Measurements from ENCODE around the gene SMG1. TPM values are rescaled to one million over a fixed set of nuclear protein-coding genes. Genes with fewer than 3 reads are reported as not detected.
A peak's percentile ranks its signal among the peaks of the same experiment; 100 is the strongest.
"Not testable (repeated sequence)": the region's sequence is repeated elsewhere in the genome, so short reads cannot be mapped to it uniquely, and the experiment has no call there.

Gene SMG1
- total RNA-seq, 2 donors from 2014 or later: 165 to 171 TPM

- no peak for DNase-seq
- Mint-ChIP-seq H3K36me3 (ENCODE audit: insufficient read depth in 2 of 2) (no peaks in the 10 kb centered on the region), H3K9me3 (peaks cover 0 to under 1% of the 10 kb centered on the region in 2 donors), H3K27me3 (ENCODE audit: low read depth) (peaks cover 6% of the 10 kb centered on the region), H3K27ac (no peak overlapping the region), H3K4me1 (ENCODE audit: low read depth) (peaks cover 21% of the 10 kb centered on the region), H3K4me3 (no peak overlapping the region)
- ATAC-seq (replicated peaks in 1 of 2): no peak
Observed at GRCh38 chr16:18948372-18949020, 22.3 kb upstream of the SMG1 start.

GRCh38 chr16:18945233-18945632 is 19.0 kb upstream of the SMG1 start:
- Mint-ChIP-seq H3K36me3 (ENCODE audit: insufficient read depth in 2 of 2) (no peaks in the 10 kb centered on the region), H3K9me3 (peaks cover 0 to 3% of the 10 kb centered on the region in 2 donors), H3K27ac (no peak overlapping the region), H3K27me3 (ENCODE audit: low read depth) (peaks cover 6% of the 10 kb centered on the region), H3K4me3 (peak overlapping the region in 1 of 2 donors; percentile 55), H3K4me1 (ENCODE audit: low read depth) (peaks cover 21% of the 10 kb centered on the region)
- ATAC-seq (replicated peaks in 1 of 2): no peak
- DNase-seq: no peak

- Mint-ChIP-seq H3K36me3 (ENCODE audit: insufficient read depth in 2 of 2) (no peaks in the 10 kb centered on the region), H3K4me3 (no peak overlapping the region), H3K27me3 (ENCODE audit: low read depth) (peaks cover 6% of the 10 kb centered on the region), H3K9me3 (peaks cover 0 to 3% of the 10 kb centered on the region in 2 donors), H3K27ac (no peak overlapping the region), H3K4me1 (ENCODE audit: low read depth) (peaks cover 21% of the 10 kb centered on the region)
- DNase-seq (no peak), ATAC-seq (replicated peaks in 1 of 2) (no peak)
Observed at GRCh38 chr16:18943414-18943813, 17.2 kb upstream of the SMG1 start.

- no peak for ATAC-seq (replicated peaks in 1 of 2)
- peaks cover 0 to 3% of the 10 kb centered on the region in 2 donors for H3K9me3 Mint-ChIP-seq
- H3K27ac Mint-ChIP-seq: no peak overlapping the region
- peaks cover 21% of the 10 kb centered on the region for H3K4me1 Mint-ChIP-seq (ENCODE audit: low read depth)
- no peak overlapping the region for H3K4me3 Mint-ChIP-seq
- H3K36me3 Mint-ChIP-seq (ENCODE audit: insufficient read depth in 2 of 2): no peaks in the 10 kb centered on the region
- no peak for DNase-seq
- H3K27me3 Mint-ChIP-seq (ENCODE audit: low read depth): peaks cover 6% of the 10 kb centered on the region
Observed at GRCh38 chr16:18942061-18942460, 15.9 kb upstream of the SMG1 start.

GRCh38 chr16:18941471-18941870 is 15.3 kb upstream of the SMG1 start:
- ATAC-seq (replicated peaks in 1 of 2): no peak
- no peak for DNase-seq
- Mint-ChIP-seq H3K36me3 (ENCODE audit: insufficient read depth in 2 of 2) (no peaks in the 10 kb centered on the region), H3K4me3 (no peak overlapping the region), H3K27ac (no peak overlapping the region), H3K4me1 (ENCODE audit: low read depth) (peaks cover 17% of the 10 kb centered on the region), H3K9me3 (peaks cover 0 to 3% of the 10 kb centered on the region in 2 donors), H3K27me3 (ENCODE audit: low read depth) (peaks cover 6% of the 10 kb centered on the region)

GRCh38 chr16:18938986-18939385 is 12.8 kb upstream of the SMG1 start:
- Mint-ChIP-seq H3K27me3 (ENCODE audit: low read depth) (no peaks in the 10 kb centered on the region), H3K27ac (no peak overlapping the region), H3K4me3 (no peak overlapping the region), H3K9me3 (peaks cover 0 to 3% of the 10 kb centered on the region in 2 donors), H3K4me1 (ENCODE audit: low read depth) (no peaks in the 10 kb centered on the region), H3K36me3 (ENCODE audit: insufficient read depth in 2 of 2) (no peaks in the 10 kb centered on the region)
- ATAC-seq (replicated peaks in 1 of 2) (no peak), DNase-seq (no peak)

- no peak for DNase-seq
- Mint-ChIP-seq H3K4me3 (no peak overlapping the region), H3K9me3 (no peaks in the 10 kb centered on the region), H3K4me1 (ENCODE audit: low read depth) (no peaks in the 10 kb centered on the region), H3K27me3 (ENCODE audit: low read depth) (no peaks in the 10 kb centered on the region), H3K27ac (no peak overlapping the region), H3K36me3 (ENCODE audit: insufficient read depth in 2 of 2) (no peaks in the 10 kb centered on the region)
- no peak for ATAC-seq (replicated peaks in 1 of 2)
Observed at GRCh38 chr16:18937390-18937789, 11.2 kb upstream of the SMG1 start.

GRCh38 chr16:18936727-18937340 is 10.6 kb upstream of the SMG1 start:
- H3K36me3 Mint-ChIP-seq (ENCODE audit: insufficient read depth in 2 of 2): no peaks in the 10 kb centered on the region
- peaks cover under 1% of the 10 kb centered on the region for H3K4me1 Mint-ChIP-seq (ENCODE audit: low read depth)
- no peaks in the 10 kb centered on the region for H3K9me3 Mint-ChIP-seq
- no peak overlapping the region for H3K4me3 Mint-ChIP-seq
- no peaks in the 10 kb centered on the region for H3K27me3 Mint-ChIP-seq (ENCODE audit: low read depth)
- DNase-seq (no peak), ATAC-seq (replicated peaks in 1 of 2) (no peak)
- H3K27ac Mint-ChIP-seq: no peak overlapping the region

- no peak for DNase-seq
- Mint-ChIP-seq H3K27ac (no peak overlapping the region), H3K27me3 (ENCODE audit: low read depth) (no peaks in the 10 kb centered on the region), H3K36me3 (ENCODE audit: insufficient read depth in 2 of 2) (no peaks in the 10 kb centered on the region), H3K9me3 (no peaks in the 10 kb centered on the region), H3K4me1 (ENCODE audit: low read depth) (peaks cover 6% of the 10 kb centered on the region), H3K4me3 (no peak overlapping the region)
- no peak for ATAC-seq (replicated peaks in 1 of 2)
Observed at GRCh38 chr16:18933501-18933900, 7.3 kb upstream of the SMG1 start.

- DNase-seq (no peak), ATAC-seq (replicated peaks in 1 of 2) (no peak)
- Mint-ChIP-seq H3K36me3 (ENCODE audit: insufficient read depth in 2 of 2) (no peaks in the 10 kb centered on the region), H3K4me3 (no peak overlapping the region), H3K4me1 (ENCODE audit: low read depth) (peaks cover 11% of the 10 kb centered on the region), H3K27me3 (ENCODE audit: low read depth) (no peaks in the 10 kb centered on the region), H3K27ac (peak overlapping the region; percentile 50), H3K9me3 (no peaks in the 10 kb centered on the region)
Observed at GRCh38 chr16:18932243-18932987, 6.2 kb upstream of the SMG1 start.

- peaks cover 18% of the 10 kb centered on the region for H3K4me1 Mint-ChIP-seq (ENCODE audit: low read depth)
- ATAC-seq (replicated peaks in 1 of 2) (peak in 1 of 2 donors; percentile 22), DNase-seq (no peak)
- no peaks in the 10 kb centered on the region for H3K36me3 Mint-ChIP-seq (ENCODE audit: insufficient read depth in 2 of 2)
- H3K9me3 Mint-ChIP-seq: no peaks in the 10 kb centered on the region
- H3K27ac Mint-ChIP-seq: no peak overlapping the region
- H3K27me3 Mint-ChIP-seq (ENCODE audit: low read depth): no peaks in the 10 kb centered on the region
- H3K4me3 Mint-ChIP-seq: no peak overlapping the region
Observed at GRCh38 chr16:18931756-18932155, 5.5 kb upstream of the SMG1 start.

GRCh38 chr16:18930095-18930494 is 3.9 kb upstream of the SMG1 start:
- not testable (repeated sequence) for ATAC-seq (replicated peaks in 1 of 2); H3K27me3 Mint-ChIP-seq (ENCODE audit: low read depth); H3K27ac Mint-ChIP-seq; H3K9me3 Mint-ChIP-seq; H3K4me3 Mint-ChIP-seq; H3K36me3 Mint-ChIP-seq (ENCODE audit: insufficient read depth in 2 of 2); DNase-seq
- H3K4me1 Mint-ChIP-seq (ENCODE audit: low read depth): peaks cover 22% of the 10 kb centered on the region

GRCh38 chr16:18928073-18928472 is 1.9 kb upstream of the SMG1 start:
- not testable (repeated sequence) for DNase-seq; H3K36me3 Mint-ChIP-seq (ENCODE audit: insufficient read depth in 2 of 2); ATAC-seq (replicated peaks in 1 of 2); H3K9me3 Mint-ChIP-seq; H3K27me3 Mint-ChIP-seq (ENCODE audit: low read depth); H3K4me3 Mint-ChIP-seq
- peak overlapping the region; percentile 54 for H3K27ac Mint-ChIP-seq
- H3K4me1 Mint-ChIP-seq (ENCODE audit: low read depth): peaks cover 33% of the 10 kb centered on the region
